GM10248 (cell line): ENCODE data around the gene RREB1.

ENCODE experiments used
- CTCF ChIA-PET: fragments of 300-600 bp; sonication (Branson Sonifier 250); formaldehyde crosslinking; extraction: SDS; loops from one replicate; lab custom pipeline; 2021; ENCODE audit warnings: antibody characterized with exemption; lab: Yijun Ruan, JAX
- POLR2A ChIA-PET: fragments of 350-650 bp; sonication (Branson Sonifier 250); formaldehyde crosslinking; extraction: SDS; loops from one replicate; lab custom pipeline; 2020; ENCODE audit warnings: antibody characterized with exemption; lab: Yijun Ruan, JAX
- DNase-seq: peaks from one replicate; pipeline ENCODE4 v3.0.0; 2012; ENCODE audit errors: extremely low spot score
- TF ChIP-seq, protein P1 (sequence below): IDR thresholded peaks from 2 replicates; pipeline ENCODE4 v1.5.1; 2012; ENCODE audit warnings: mild to moderate bottlenecking, low read depth; ENCODE audit errors: extremely low read depth, missing control alignments, control extremely low read depth

RREB1 gene

DNA sequence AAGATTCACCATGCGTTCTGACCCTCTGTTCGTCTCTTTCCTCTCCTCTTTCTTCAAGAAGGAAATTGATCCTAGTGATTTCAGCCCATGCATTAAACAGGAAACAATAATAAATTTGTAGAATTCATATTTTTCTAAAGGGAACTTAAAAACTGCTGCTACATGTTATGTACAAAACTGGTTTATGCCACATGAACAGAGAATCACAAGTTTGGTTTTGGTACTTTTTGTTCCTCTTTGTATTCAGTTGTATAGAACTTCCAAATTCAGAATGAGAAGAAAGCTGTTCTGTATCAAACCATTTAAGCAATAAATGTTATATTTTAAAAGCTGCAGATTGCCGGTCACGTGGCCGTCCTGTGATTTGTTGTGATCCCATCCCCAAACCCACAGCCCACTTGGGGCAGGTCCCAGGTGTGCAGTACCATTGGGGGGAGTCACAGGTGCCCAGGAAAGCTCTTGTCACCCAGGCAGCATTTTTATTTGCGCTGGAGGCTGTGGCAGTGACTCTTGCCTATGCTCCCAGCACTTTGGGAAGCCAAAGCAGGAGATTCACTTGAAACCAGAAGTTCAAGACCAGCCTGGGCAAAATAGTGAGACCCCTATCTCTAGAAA, 144.0 kb downstream of the RREB1 start:
- DNase-seq: no peak
- TF ChIP-seq, protein P1, sequence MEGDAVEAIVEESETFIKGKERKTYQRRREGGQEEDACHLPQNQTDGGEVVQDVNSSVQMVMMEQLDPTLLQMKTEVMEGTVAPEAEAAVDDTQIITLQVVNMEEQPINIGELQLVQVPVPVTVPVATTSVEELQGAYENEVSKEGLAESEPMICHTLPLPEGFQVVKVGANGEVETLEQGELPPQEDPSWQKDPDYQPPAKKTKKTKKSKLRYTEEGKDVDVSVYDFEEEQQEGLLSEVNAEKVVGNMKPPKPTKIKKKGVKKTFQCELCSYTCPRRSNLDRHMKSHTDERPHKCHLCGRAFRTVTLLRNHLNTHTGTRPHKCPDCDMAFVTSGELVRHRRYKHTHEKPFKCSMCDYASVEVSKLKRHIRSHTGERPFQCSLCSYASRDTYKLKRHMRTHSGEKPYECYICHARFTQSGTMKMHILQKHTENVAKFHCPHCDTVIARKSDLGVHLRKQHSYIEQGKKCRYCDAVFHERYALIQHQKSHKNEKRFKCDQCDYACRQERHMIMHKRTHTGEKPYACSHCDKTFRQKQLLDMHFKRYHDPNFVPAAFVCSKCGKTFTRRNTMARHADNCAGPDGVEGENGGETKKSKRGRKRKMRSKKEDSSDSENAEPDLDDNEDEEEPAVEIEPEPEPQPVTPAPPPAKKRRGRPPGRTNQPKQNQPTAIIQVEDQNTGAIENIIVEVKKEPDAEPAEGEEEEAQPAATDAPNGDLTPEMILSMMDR: no peak
- ChIA-PET POLR2A (interaction anchor here (0.5 kb wide), 1 partner anchor 35 kb away, joined by 3 read pairs; no protein-coding TSS in a partner anchor), CTCF (interaction anchor here (0.6 to 8.7 kb wide), 5 partner anchors 8 to 577 kb away, joined by 3 to 58 read pairs (median 7); no protein-coding TSS in a partner anchor)

DNA sequence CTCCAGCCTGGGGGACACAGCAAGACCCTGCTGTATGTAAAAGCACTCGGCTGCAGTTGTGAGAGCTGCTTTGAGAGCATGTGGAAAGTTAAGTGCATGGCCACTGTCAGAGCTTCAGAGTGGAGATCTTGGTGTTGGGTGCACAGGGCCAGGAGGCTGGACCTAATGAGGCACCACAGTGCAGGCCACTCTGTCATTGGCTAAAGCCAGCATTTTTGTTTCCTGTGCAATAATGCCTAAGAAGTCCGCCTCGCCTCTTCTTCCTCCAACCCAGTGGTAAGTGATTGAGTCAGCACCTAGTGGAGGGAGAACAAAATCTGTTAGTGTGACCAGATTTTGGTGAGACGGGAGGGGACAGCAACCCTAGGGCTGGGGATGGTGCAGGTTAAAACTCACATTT, 144.6 kb downstream of the RREB1 start:
- DNase-seq: no peak
- POLR2A ChIA-PET: interaction anchor here (0.5 to 0.6 kb wide), 2 partner anchors 34 to 663 kb away, joined by 3 to 11 read pairs; no protein-coding TSS in a partner anchor
- CTCF ChIA-PET: interaction anchor here (1.7 to 8.7 kb wide), 5 partner anchors 8 to 23 kb away, joined by 4 to 58 read pairs (median 9); no protein-coding TSS in a partner anchor
- TF ChIP-seq, protein P1: no peak

DNA sequence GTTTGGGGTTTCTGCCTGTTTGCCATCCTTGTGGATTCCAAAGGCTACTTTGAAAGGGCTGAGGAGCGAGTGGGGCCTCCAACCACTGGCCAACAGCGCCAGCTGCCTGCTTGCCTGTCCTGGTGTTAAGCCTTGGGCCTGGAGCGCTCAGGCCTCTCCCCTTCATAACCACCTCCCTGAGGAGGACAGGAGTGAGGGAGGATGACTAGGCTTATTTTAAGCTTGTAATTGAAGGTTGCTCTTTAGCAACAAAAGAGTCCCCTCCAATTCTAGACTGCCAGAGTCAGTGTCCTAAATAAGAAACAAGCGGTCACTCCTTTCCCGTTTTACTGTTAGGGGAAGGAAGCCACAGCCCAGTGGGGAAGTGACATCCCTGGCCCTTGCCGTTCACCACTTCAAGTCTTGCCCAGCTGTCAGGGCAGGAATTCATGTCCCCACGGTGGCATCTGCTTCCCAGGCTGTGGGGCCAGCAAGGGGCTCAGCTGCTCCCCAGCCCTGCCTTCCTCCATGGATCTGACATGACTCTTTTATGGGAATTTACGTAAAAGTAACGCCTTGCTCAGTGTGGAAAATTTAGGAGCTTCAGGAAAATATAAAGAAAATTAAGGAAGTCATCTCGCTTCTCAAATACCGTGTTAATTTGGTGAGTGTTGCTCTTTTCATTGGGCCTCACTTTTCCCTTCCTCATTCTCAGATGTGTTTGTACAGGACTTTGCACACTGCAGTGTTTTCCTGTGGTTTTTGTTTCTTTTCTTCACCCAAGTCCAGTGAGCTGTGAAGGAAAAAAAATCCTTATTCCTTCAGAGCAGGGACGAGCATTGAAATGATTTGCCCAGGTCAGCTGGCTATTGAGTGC, 147.4 kb downstream of the RREB1 start:
- ChIA-PET POLR2A (no interaction called here), CTCF (interaction anchor here (2.5 to 8.7 kb wide), 2 partner anchors 11 to 16 kb away, joined by 9 to 58 read pairs; no protein-coding TSS in a partner anchor)
- no peak for DNase-seq
- TF ChIP-seq, protein P1: no peak

DNA sequence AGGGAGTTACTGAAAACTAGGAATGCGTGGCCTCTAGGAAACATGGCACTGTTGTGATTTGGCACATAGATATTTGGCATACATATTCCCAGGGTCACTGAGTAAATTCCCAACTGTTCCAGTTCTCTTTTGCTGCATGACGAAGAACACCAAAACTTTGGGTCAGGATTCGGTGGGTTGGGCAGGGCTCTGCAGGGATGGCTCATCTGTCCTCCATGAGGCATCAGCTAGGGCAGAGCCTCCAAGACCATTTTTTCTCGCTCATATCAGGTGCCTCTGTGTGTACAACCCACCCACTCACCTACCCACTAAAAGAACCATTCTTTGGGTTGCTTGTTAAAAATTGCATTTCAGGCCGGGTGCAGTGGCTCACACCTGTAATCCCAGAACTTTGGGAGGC, 148.2 kb downstream of the RREB1 start:
- no peak for DNase-seq
- TF ChIP-seq, protein P1: no peak
- CTCF ChIA-PET: interaction anchor here (8.7 kb wide), 1 partner anchor 12 kb away, joined by 58 read pairs; no protein-coding TSS in a partner anchor
- POLR2A ChIA-PET: no interaction called here

DNA sequence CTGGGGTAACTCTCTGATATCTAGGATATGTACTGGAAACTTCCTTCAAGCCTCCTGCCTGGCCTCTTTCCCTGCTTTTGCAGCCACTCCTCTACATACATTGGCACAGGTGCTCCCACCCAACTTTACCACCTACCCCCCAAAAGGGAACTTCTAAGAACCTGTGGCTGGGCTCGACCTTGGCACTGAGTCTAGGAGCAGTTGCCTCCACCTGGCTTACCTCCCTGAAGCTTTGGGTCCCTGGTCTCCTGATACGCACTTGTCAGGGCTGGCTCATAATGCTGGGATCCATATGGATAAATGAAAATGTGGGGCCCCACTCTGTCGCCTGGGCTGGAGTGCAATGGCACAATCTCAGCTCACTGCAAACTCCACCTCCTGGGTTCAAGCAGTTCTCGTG, 149.0 kb downstream of the RREB1 start:
- no peak for DNase-seq
- ChIA-PET CTCF (interaction anchor here (8.7 kb wide), 1 partner anchor 13 kb away, joined by 58 read pairs; no protein-coding TSS in a partner anchor), POLR2A (no interaction called here)
- TF ChIP-seq, protein P1: no peak

DNA sequence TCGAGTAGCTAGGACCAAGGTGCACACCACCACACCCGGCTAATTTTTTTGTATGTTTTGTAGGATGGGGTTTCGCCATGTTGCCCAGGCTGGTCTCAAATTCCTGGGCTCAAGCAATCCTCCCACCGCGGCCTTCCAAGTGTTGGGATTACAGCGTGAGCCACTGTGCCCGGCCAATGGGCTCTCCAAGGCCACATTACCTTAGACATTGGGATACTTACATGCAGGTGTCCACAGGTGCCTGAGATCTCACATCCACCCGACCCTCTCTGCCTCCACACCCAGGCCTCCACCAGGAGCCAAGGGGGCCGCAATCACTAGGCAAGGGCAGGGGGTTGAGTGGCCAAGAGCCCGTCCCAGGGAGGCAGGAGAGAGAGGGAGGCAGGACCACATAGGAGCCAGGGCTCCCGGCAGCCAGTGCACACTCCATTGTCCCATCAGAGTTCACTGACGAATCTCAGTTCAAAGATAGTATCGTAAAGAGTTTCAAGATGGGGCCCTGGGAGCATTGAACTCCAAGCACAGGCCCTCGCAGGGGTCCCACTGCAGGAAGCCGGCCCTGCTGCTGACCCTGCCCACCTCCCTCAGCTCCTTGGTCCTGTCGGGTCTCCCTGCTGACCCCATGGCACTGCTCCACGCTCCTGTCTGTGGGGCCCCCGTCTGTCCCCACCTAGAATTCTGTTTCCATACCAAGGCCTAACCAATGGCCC, 149.9 kb downstream of the RREB1 start:
- ChIA-PET POLR2A (no interaction called here), CTCF (interaction anchor here (8.7 kb wide), 1 partner anchor 13 kb away, joined by 58 read pairs; no protein-coding TSS in a partner anchor)
- no peak for DNase-seq
- TF ChIP-seq, protein P1: no peak
